ENCODE data around the gene PDPK1.

PDPK1 gene

GRCh38 chr16:2586901-2587480 lies 49.2 kb downstream of the PDPK1 start:
- no peaks in the 10 kb centered on the region for H3K27me3 ChIP-seq (ENCODE audit: control insufficient read depth in 5 of 5, insufficient read depth in 4 of 5, low read length in 5 of 5)
- H3K36me3 ChIP-seq (ENCODE audit: control insufficient read depth in 5 of 5, insufficient read depth in 5 of 5, low read length in 5 of 5) = peaks cover 0 to 69% (median 54%) of the 10 kb centered on the region in 5 donors
- H3K9me3 ChIP-seq (ENCODE audit: control insufficient read depth in 5 of 5, low read length in 5 of 5) = no peaks in the 10 kb centered on the region
- no peak overlapping the region for H3K4me3 ChIP-seq (ENCODE audit: low read depth in 1 of 5, low read length in 5 of 5)
- no peak overlapping the region for H3K27ac ChIP-seq (ENCODE audit: low read depth, low read length)
- H3K4me1 ChIP-seq (ENCODE audit: control insufficient read depth in 5 of 5, insufficient read depth in 5 of 5, low read length in 5 of 5) = peaks cover 0 to 16% (median 10%) of the 10 kb centered on the region in 5 donors
- H3K9ac ChIP-seq (ENCODE audit: low read length in 5 of 5) = no peak overlapping the region

GRCh38 chr16:2587891-2588565 lies 50.2 kb downstream of the PDPK1 start:
- Histone ChIP-seq H3K9ac (ENCODE audit: low read length in 5 of 5) (no peak overlapping the region), H3K27ac (ENCODE audit: low read depth, low read length) (no peak overlapping the region), H3K9me3 (ENCODE audit: control insufficient read depth in 5 of 5, low read length in 5 of 5) (no peaks in the 10 kb centered on the region), H3K36me3 (ENCODE audit: control insufficient read depth in 5 of 5, insufficient read depth in 5 of 5, low read length in 5 of 5) (peaks cover 0 to 76% (median 54%) of the 10 kb centered on the region in 5 donors), H3K4me3 (ENCODE audit: low read depth in 1 of 5, low read length in 5 of 5) (no peak overlapping the region), H3K4me1 (ENCODE audit: control insufficient read depth in 5 of 5, insufficient read depth in 5 of 5, low read length in 5 of 5) (peaks cover 0 to 16% (median 10%) of the 10 kb centered on the region in 5 donors), H3K27me3 (ENCODE audit: control insufficient read depth in 5 of 5, insufficient read depth in 4 of 5, low read length in 5 of 5) (no peaks in the 10 kb centered on the region)

GRCh38 chr16:2591476-2592240 lies 53.8 kb downstream of the PDPK1 start:
- H3K27ac ChIP-seq (ENCODE audit: low read depth, low read length) = no peak overlapping the region
- peaks cover 0 to 16% (median 7%) of the 10 kb centered on the region in 5 donors for H3K4me1 ChIP-seq (ENCODE audit: control insufficient read depth in 5 of 5, insufficient read depth in 5 of 5, low read length in 5 of 5)
- no peaks in the 10 kb centered on the region for H3K9me3 ChIP-seq (ENCODE audit: control insufficient read depth in 5 of 5, low read length in 5 of 5)
- no peaks in the 10 kb centered on the region for H3K27me3 ChIP-seq (ENCODE audit: control insufficient read depth in 5 of 5, insufficient read depth in 4 of 5, low read length in 5 of 5)
- peaks cover 0 to 75% (median 50%) of the 10 kb centered on the region in 5 donors for H3K36me3 ChIP-seq (ENCODE audit: control insufficient read depth in 5 of 5, insufficient read depth in 5 of 5, low read length in 5 of 5)
- H3K4me3 ChIP-seq (ENCODE audit: low read depth in 1 of 5, low read length in 5 of 5) = no peak overlapping the region
- H3K9ac ChIP-seq (ENCODE audit: low read length in 5 of 5) = no peak overlapping the region

- no peak overlapping the region for H3K9ac ChIP-seq (ENCODE audit: low read length in 5 of 5)
- peaks cover 0 to 75% (median 50%) of the 10 kb centered on the region in 5 donors for H3K36me3 ChIP-seq (ENCODE audit: control insufficient read depth in 5 of 5, insufficient read depth in 5 of 5, low read length in 5 of 5)
- no peak overlapping the region for H3K27ac ChIP-seq (ENCODE audit: low read depth, low read length)
- no peaks in the 10 kb centered on the region for H3K9me3 ChIP-seq (ENCODE audit: control insufficient read depth in 5 of 5, low read length in 5 of 5)
- H3K4me3 ChIP-seq (ENCODE audit: low read depth in 1 of 5, low read length in 5 of 5) = no peak overlapping the region
- peaks cover 0 to 16% (median 7%) of the 10 kb centered on the region in 5 donors for H3K4me1 ChIP-seq (ENCODE audit: control insufficient read depth in 5 of 5, insufficient read depth in 5 of 5, low read length in 5 of 5)
- H3K27me3 ChIP-seq (ENCODE audit: control insufficient read depth in 5 of 5, insufficient read depth in 4 of 5, low read length in 5 of 5) = no peaks in the 10 kb centered on the region
Observed at GRCh38 chr16:2592786-2593185, 55.0 kb downstream of the PDPK1 start.

GRCh38 chr16:2595393-2596205 lies 57.8 kb downstream of the PDPK1 start:
- Histone ChIP-seq H3K27ac (ENCODE audit: low read depth, low read length) (no peak overlapping the region), H3K4me1 (ENCODE audit: control insufficient read depth in 5 of 5, insufficient read depth in 5 of 5, low read length in 5 of 5) (peaks cover 0 to 7% (median 4%) of the 10 kb centered on the region in 5 donors), H3K9ac (ENCODE audit: low read length in 5 of 5) (no peak overlapping the region), H3K4me3 (ENCODE audit: low read depth in 1 of 5, low read length in 5 of 5) (no peak overlapping the region), H3K9me3 (ENCODE audit: control insufficient read depth in 5 of 5, low read length in 5 of 5) (no peaks in the 10 kb centered on the region), H3K27me3 (ENCODE audit: control insufficient read depth in 5 of 5, insufficient read depth in 4 of 5, low read length in 5 of 5) (no peaks in the 10 kb centered on the region), H3K36me3 (ENCODE audit: control insufficient read depth in 5 of 5, insufficient read depth in 5 of 5, low read length in 5 of 5) (peaks cover 0 to 63% (median 41%) of the 10 kb centered on the region in 5 donors)

- Histone ChIP-seq H3K9ac (ENCODE audit: low read length in 5 of 5) (no peak overlapping the region), H3K27me3 (ENCODE audit: control insufficient read depth in 5 of 5, insufficient read depth in 4 of 5, low read length in 5 of 5) (no peaks in the 10 kb centered on the region), H3K4me3 (ENCODE audit: low read depth in 1 of 5, low read length in 5 of 5) (no peak overlapping the region), H3K36me3 (ENCODE audit: control insufficient read depth in 5 of 5, insufficient read depth in 5 of 5, low read length in 5 of 5) (peaks cover 0 to 54% (median 41%) of the 10 kb centered on the region in 5 donors), H3K4me1 (ENCODE audit: control insufficient read depth in 5 of 5, insufficient read depth in 5 of 5, low read length in 5 of 5) (peaks cover 0 to 7% (median 4%) of the 10 kb centered on the region in 5 donors), H3K27ac (ENCODE audit: low read depth, low read length) (no peak overlapping the region), H3K9me3 (ENCODE audit: control insufficient read depth in 5 of 5, low read length in 5 of 5) (no peaks in the 10 kb centered on the region)
Observed at GRCh38 chr16:2596747-2597559, 59.1 kb downstream of the PDPK1 start.

GRCh38 chr16:2597560-2597902 lies 59.7 kb downstream of the PDPK1 start:
- Histone ChIP-seq H3K4me3 (ENCODE audit: low read depth in 1 of 5, low read length in 5 of 5) (no peak overlapping the region), H3K36me3 (ENCODE audit: control insufficient read depth in 5 of 5, insufficient read depth in 5 of 5, low read length in 5 of 5) (peaks cover 0 to 51% (median 41%) of the 10 kb centered on the region in 5 donors), H3K4me1 (ENCODE audit: control insufficient read depth in 5 of 5, insufficient read depth in 5 of 5, low read length in 5 of 5) (peaks cover 0 to 7% (median 4%) of the 10 kb centered on the region in 5 donors), H3K27ac (ENCODE audit: low read depth, low read length) (no peak overlapping the region), H3K9me3 (ENCODE audit: control insufficient read depth in 5 of 5, low read length in 5 of 5) (no peaks in the 10 kb centered on the region), H3K27me3 (ENCODE audit: control insufficient read depth in 5 of 5, insufficient read depth in 4 of 5, low read length in 5 of 5) (no peaks in the 10 kb centered on the region), H3K9ac (ENCODE audit: low read length in 5 of 5) (no peak overlapping the region)

- Histone ChIP-seq H3K9me3 (ENCODE audit: control insufficient read depth in 5 of 5, low read length in 5 of 5) (no peaks in the 10 kb centered on the region), H3K4me3 (ENCODE audit: low read depth in 1 of 5, low read length in 5 of 5) (no peak overlapping the region), H3K27ac (ENCODE audit: low read depth, low read length) (no peak overlapping the region), H3K27me3 (ENCODE audit: control insufficient read depth in 5 of 5, insufficient read depth in 4 of 5, low read length in 5 of 5) (no peaks in the 10 kb centered on the region), H3K4me1 (ENCODE audit: control insufficient read depth in 5 of 5, insufficient read depth in 5 of 5, low read length in 5 of 5) (peaks cover 0 to 12% (median 5%) of the 10 kb centered on the region in 5 donors), H3K36me3 (ENCODE audit: control insufficient read depth in 5 of 5, insufficient read depth in 5 of 5, low read length in 5 of 5) (peaks cover 0 to 46% (median 41%) of the 10 kb centered on the region in 5 donors), H3K9ac (ENCODE audit: low read length in 5 of 5) (no peak overlapping the region)
Observed at GRCh38 chr16:2598133-2598641, 60.4 kb downstream of the PDPK1 start.

GRCh38 chr16:2598723-2599122 lies 60.9 kb downstream of the PDPK1 start:
- H3K27ac ChIP-seq (ENCODE audit: low read depth, low read length) = no peak overlapping the region
- peaks cover 0 to 15% (median 9%) of the 10 kb centered on the region in 5 donors for H3K4me1 ChIP-seq (ENCODE audit: control insufficient read depth in 5 of 5, insufficient read depth in 5 of 5, low read length in 5 of 5)
- no peak overlapping the region for H3K9ac ChIP-seq (ENCODE audit: low read length in 5 of 5)
- H3K9me3 ChIP-seq (ENCODE audit: control insufficient read depth in 5 of 5, low read length in 5 of 5) = no peaks in the 10 kb centered on the region
- H3K36me3 ChIP-seq (ENCODE audit: control insufficient read depth in 5 of 5, insufficient read depth in 5 of 5, low read length in 5 of 5) = peaks cover 0 to 44% (median 39%) of the 10 kb centered on the region in 5 donors
- no peak overlapping the region for H3K4me3 ChIP-seq (ENCODE audit: low read depth in 1 of 5, low read length in 5 of 5)
- H3K27me3 ChIP-seq (ENCODE audit: control insufficient read depth in 5 of 5, insufficient read depth in 4 of 5, low read length in 5 of 5) = no peaks in the 10 kb centered on the region

All from subcutaneous abdominal adipose tissue (tissue), 5 donors.